Epidermal melanocyte (primary cell): ENCODE measurements around the gene GATA3.

Experiments used
- DNase-seq: peaks from one replicate; pipeline ENCODE4 v3.0.0; 2011; ENCODE audit warnings: low spot score; ENCODE audit not compliant: insufficient read length

Gene GATA3

DNA sequence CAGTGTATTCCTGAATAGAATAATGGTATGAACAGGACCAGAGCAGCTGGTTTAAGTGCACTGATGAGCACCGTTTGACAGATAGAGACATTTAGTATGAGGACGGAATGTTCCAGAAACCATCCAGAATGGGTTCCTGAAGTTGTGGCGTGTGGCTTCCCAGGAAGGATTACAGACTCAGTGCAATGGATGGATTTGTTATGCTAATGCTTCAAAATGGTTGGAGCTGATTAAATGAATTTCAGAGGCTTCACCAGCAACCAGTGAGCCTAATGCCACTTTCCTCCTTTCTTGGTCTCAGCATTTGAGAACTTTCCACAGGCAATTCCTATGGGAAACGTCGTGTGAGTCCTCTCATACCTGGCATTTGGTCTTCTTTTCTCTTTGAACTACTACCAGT, 9.9 kb downstream of the GATA3 start:
- no peak for DNase-seq

- no peak for DNase-seq
Measured at GRCh38 chr10:8065651-8066050, 11.2 kb downstream of the GATA3 start.

DNA sequence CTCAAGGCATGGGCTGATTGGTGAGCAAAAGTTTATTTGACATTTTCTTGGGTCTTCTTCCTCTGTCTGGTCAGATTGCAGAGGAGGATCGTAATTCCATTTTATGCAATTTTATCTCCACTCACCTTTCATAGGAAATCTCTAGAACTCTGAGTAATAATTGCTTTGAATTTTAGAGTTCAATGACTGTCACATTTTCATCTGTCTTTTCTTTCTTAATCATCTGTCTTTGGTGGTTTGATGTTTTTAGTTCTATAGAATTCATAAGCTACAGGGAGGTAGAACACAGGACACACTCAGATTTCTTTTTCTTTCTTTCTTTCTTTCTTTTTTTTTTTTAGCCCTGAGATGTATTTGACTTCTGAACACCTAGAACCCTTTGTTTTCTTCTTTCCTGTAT, 11.6 kb downstream of the GATA3 start:
- DNase-seq: no peak

- no peak for DNase-seq
Measured at GRCh38 chr10:8066797-8067196, 12.3 kb downstream of the GATA3 start.

DNA sequence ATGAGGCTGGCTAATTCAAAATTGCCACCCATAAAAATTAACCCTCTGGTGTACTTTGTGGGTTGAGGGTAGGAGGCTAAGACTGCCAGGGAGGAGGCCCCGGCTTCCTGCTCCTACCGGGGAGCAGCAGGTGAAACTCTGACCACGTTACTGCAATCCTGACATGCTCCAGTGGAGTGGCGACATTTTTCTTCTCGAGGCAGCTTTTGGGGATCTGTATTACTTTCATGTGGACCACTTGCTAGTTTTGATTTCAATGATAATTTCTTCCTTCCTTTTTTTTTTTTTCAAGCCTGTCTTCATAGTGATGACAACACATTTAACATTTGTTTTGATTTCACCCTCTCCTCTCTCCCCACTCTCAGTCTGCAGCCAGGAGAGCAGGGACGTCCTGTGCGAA, 14.6 kb downstream of the GATA3 start:
- DNase-seq: no peak

- no peak for DNase-seq
Measured at GRCh38 chr10:8069627-8070026, 15.1 kb downstream of the GATA3 start.

DNA sequence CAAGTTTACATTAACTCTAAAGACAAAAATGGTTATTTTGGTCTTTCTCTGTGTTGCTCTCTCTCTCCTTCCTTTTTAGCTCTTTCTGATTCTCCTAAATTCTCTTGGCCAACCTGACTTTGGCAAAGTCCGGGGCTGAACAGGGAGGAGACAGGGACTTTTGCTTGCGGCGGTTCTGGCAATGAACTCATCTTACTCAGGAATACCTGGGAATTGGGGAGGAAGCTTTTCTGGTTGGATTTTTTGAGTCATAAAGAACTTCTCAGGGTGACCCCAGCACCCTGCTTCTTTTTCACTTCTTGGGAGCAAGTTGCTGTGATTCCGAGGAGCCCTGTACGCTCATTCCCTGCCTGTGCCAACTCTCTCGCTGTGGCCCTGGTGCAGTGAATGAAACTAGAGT, 16.0 kb downstream of the GATA3 start:
- no peak for DNase-seq

- no peak for DNase-seq
Measured at GRCh38 chr10:8071006-8071405, 16.5 kb downstream of the GATA3 start.

DNA sequence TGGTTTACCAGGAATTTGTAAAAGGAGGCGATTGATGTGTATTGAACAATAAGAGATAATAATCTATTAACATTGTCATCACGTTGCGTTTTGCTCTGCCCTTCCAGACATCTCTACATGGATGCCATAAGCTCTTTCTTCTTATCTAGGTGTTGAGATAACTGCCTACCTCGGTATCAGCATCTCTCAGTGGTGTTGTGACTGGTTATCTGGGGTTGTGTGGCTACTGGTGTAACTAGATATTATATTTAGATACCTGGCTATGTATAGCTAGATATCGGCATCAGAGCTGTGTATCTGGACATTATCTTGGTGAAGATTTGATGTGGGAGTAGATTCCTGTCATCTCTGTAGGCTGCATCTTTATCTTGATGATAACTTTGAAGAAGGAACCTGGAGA, 17.2 kb downstream of the GATA3 start:
- no peak for DNase-seq

GRCh38 chr10:8072211-8072610, 17.7 kb downstream of the GATA3 start:
- no peak for DNase-seq

DNA sequence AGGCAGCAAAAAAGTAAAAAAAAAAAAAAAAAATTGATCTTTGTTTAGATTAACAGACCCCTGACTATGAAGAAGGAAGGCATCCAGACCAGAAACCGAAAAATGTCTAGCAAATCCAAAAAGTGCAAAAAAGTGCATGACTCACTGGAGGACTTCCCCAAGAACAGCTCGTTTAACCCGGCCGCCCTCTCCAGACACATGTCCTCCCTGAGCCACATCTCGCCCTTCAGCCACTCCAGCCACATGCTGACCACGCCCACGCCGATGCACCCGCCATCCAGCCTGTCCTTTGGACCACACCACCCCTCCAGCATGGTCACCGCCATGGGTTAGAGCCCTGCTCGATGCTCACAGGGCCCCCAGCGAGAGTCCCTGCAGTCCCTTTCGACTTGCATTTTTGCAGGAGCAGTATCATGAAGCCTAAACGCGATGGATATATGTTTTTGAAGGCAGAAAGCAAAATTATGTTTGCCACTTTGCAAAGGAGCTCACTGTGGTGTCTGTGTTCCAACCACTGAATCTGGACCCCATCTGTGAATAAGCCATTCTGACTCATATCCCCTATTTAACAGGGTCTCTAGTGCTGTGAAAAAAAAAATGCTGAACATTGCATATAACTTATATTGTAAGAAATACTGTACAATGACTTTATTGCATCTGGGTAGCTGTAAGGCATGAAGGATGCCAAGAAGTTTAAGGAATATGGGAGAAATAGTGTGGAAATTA, 19.4 kb downstream of the GATA3 start:
- no peak for DNase-seq

- DNase-seq: no peak
Measured at GRCh38 chr10:8074881-8075280, 20.4 kb downstream of the GATA3 start.

GRCh38 chr10:8075282-8076260, 21.1 kb downstream of the GATA3 start:
- DNase-seq: no peak

GRCh38 chr10:8076933-8077332, 22.4 kb downstream of the GATA3 start:
- no peak for DNase-seq

DNA sequence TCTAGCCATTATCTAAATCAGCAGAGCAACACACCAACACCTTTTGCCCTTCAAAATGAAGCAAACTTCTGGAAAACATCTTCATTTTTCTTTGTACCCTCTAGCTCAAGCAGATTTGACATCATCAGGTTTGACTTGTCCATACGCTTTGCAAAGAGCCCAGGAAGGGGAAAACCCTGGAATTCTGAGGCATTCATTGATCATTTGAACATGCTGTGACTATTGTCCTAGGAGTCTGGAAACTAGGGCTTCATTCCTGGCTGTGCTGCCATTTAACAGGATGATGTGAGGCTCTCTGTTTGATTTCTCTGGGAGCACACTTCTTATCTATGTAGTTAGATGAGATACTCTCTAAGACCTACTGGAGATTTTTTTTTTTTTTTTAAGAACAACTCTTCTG, 23.5 kb downstream of the GATA3 start:
- no peak for DNase-seq

DNA sequence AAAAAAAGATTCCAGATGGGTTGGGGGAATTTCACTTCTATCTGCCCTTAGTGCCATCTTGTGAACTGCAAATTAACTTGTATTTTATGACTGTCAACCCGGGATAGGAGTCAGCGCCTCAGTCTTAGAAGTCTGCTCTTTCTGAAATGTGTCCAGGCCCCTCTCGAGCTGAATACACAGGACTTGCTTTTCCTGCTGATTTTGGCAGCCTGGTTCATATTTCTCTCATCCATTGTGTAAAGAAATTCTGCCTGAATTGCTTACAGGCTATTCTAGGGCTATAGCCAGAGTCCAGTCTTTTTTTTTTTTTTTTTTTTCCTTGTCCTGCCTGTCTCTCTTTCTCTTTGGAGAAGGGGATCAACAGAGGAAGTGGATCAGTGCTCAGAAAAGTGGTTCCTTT, 24.6 kb downstream of the GATA3 start:
- DNase-seq: no peak

DNA sequence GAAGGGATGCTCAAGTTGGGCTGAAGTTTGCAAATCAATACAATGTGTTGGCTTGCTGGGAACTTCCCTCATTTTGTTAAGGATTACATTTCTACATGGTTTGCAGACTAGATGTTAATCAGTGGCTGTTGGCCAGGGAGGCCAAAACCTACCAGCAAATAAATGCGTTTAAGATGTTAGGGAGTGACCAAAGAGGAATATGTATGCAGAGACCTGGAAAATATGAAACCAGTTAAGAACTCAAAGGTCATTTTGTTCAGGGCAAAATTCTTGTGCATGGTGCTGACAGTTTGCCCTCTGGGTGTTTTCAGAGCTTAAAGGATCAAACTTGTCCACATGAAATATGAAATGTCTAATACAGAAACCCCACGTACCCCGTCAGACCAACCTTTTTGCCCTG, 30.3 kb downstream of the GATA3 start:
- no peak for DNase-seq

DNA sequence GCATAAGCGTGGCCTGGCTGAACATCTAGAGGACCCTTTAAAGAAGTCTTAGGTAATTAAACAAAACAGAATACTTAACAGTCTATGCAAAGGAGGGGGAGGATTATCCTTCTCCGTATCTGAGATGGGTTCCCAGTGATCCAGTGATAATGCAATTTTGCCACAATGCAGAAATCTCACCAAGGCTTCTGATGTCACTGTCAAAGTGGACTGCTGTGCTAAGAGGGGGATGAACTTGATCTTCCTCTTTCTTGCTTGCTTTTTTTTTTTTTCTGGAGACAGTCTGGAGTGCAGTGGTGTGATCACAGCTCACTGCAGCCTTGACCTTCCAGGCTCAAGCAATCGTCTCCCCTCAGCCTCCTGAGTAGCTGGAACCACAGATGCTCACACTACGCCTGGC, 30.8 kb downstream of the GATA3 start:
- no peak for DNase-seq

DNA sequence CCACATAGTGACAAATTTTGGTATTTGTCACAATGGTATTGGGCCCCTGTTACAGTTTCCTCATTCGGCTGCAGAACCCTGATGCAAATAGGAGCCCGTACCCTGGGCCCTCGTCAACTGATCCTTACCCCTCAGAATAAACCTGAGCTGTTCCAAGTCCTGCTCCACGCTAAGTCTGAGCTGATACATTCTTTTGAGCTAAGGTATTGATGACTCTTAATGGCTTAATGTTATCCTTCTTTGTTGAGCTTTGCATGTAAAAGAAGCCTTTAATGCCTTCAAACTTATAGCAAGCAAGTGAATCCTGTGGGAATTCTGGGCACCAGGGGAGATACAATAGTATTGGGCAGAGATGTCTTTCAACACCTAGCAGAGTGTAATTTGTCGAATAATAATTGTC, 31.8 kb downstream of the GATA3 start:
- no peak for DNase-seq

- DNase-seq: no peak
Measured at GRCh38 chr10:8088504-8088903, 34.0 kb downstream of the GATA3 start.

GRCh38 chr10:8092428-8092827, 37.9 kb downstream of the GATA3 start:
- DNase-seq: no peak

- no peak for DNase-seq
Measured at GRCh38 chr10:8095959-8096358, 41.5 kb downstream of the GATA3 start.

GRCh38 chr10:8096931-8097330, 42.4 kb downstream of the GATA3 start:
- DNase-seq: no peak
